ENCODE results near the gene PTPN13. TPM values are rescaled to one million over a fixed set of nuclear protein-coding genes. Genes with fewer than 3 reads are reported as not detected.
A peak's percentile ranks its signal among the peaks of the same experiment; 100 is the strongest.

Gene PTPN13, protein sequence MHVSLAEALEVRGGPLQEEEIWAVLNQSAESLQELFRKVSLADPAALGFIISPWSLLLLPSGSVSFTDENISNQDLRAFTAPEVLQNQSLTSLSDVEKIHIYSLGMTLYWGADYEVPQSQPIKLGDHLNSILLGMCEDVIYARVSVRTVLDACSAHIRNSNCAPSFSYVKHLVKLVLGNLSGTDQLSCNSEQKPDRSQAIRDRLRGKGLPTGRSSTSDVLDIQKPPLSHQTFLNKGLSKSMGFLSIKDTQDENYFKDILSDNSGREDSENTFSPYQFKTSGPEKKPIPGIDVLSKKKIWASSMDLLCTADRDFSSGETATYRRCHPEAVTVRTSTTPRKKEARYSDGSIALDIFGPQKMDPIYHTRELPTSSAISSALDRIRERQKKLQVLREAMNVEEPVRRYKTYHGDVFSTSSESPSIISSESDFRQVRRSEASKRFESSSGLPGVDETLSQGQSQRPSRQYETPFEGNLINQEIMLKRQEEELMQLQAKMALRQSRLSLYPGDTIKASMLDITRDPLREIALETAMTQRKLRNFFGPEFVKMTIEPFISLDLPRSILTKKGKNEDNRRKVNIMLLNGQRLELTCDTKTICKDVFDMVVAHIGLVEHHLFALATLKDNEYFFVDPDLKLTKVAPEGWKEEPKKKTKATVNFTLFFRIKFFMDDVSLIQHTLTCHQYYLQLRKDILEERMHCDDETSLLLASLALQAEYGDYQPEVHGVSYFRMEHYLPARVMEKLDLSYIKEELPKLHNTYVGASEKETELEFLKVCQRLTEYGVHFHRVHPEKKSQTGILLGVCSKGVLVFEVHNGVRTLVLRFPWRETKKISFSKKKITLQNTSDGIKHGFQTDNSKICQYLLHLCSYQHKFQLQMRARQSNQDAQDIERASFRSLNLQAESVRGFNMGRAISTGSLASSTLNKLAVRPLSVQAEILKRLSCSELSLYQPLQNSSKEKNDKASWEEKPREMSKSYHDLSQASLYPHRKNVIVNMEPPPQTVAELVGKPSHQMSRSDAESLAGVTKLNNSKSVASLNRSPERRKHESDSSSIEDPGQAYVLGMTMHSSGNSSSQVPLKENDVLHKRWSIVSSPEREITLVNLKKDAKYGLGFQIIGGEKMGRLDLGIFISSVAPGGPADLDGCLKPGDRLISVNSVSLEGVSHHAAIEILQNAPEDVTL (N-terminal part only)
- 10 to 100 TPM; 12.2 to 18.3 TPM for polyA plus RNA-seq

DNA sequence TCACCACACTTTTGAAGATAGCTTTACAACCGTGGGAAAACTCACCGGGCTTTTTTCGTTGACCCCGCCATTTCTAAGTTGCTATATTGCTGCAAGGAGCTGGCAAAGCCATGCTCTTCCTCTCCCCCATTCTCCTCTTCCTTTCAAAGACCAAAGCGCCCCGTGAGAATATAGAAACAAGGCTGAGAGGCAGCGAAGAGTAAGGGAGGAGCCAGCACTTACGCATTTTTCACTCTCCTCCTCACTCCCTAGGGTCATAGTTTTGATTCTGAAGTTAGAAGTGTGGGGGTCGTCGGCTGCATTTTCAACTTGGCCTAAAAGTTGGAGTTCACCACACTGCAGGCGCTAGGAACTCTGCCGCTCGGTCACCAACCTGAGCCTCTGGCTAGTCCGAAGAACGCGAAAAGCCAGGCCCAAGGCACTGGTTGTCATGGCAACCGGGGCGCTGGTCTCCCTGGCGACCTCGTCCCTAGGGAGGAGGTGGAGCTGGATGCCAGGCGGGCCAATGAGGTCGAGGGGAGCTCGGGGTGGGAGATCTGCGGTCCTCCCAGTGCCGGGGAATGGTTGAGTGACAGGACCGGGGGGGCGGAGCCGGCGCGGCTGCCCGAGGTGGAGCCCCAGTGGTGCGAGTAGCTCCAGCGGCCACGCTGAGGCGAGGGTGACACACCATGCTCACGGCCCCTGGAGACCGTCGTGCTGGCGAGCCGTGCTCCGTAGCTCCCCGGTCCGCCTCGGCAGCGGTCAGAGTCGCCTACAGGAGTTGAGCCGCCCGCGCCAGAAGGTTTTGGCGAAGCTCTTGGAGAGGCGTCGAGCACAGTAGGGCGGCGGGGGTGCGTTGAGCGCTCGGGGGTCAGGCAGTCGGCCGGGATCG, at the start of gene PTPN13:
Gene PTPN13 (plus strand): TSS at position 628 of the 871 bp plus-strand sequence. CDS start 40,942 bp downstream, outside the sequence.
- Histone ChIP-seq H3K36me3 (ENCODE audit: control insufficient read depth in 2 of 2, insufficient read depth in 2 of 2, low read length in 1 of 2) (no peaks in the 10 kb centered on the region), H3K27ac (ENCODE audit: low read depth in 2 of 2, low read length in 1 of 2) (peak within 1 kb of the TSS; percentile 87 to 97), H3K9me3 (ENCODE audit: control insufficient read depth in 2 of 2, insufficient read depth in 1 of 2, low read depth in 1 of 2, low read length in 1 of 2) (no peaks in the 10 kb centered on the region), H3K27me3 (ENCODE audit: control insufficient read depth in 1 of 2, insufficient read depth in 2 of 2, low read length in 2 of 2) (no peaks in the 10 kb centered on the region), H3K4me3 (ENCODE audit: low read depth in 1 of 2, low read length in 2 of 2) (peak within 1 kb of the TSS; percentile 82 to 86), H3K4me1 (ENCODE audit: control insufficient read depth in 2 of 2, insufficient read depth in 2 of 2, low read length in 1 of 2) (no peaks in the 10 kb centered on the region)
- WGBS, 2 donors: 1% methylated on average over 57 to 60 of the region's 60 CpGs

DNA sequence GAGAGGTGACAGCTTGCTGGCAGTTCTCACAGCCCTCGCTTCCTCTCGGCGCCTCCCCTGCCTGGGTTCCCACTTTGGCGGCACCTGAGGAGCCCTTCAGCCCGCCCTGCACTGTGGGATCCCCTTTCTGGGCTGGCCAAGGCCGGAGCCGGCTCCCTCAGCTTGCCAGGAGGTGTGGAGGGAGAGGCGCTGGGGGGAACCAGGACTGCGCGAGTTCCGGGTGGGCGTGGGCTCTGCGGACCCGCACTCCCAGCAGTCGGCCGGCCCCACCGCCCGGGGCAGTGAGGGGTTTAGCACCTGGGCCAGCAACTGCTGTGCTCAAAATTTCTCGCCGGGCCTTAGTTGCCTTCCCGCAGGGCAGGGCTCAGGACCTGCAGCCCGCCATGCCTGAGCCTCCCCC, 47.0 kb upstream of the PTPN13 start:
- H3K27ac ChIP-seq (ENCODE audit: low read depth in 2 of 2, low read length in 1 of 2): no peak overlapping the region
- peaks cover 0 to 4% of the 10 kb centered on the region in 2 donors for H3K9me3 ChIP-seq (ENCODE audit: control insufficient read depth in 2 of 2, insufficient read depth in 1 of 2, low read depth in 1 of 2, low read length in 1 of 2)
- peaks cover 0 to 2% of the 10 kb centered on the region in 2 donors for H3K4me1 ChIP-seq (ENCODE audit: control insufficient read depth in 2 of 2, insufficient read depth in 2 of 2, low read length in 1 of 2)
- H3K27me3 ChIP-seq (ENCODE audit: control insufficient read depth in 1 of 2, insufficient read depth in 2 of 2, low read length in 2 of 2): no peaks in the 10 kb centered on the region
- 91 to 98% methylated on average over 22 of the region's 22 CpGs for WGBS, 2 donors
- H3K4me3 ChIP-seq (ENCODE audit: low read depth in 1 of 2, low read length in 2 of 2): no peak overlapping the region
- no peaks in the 10 kb centered on the region for H3K36me3 ChIP-seq (ENCODE audit: control insufficient read depth in 2 of 2, insufficient read depth in 2 of 2, low read length in 1 of 2)

DNA sequence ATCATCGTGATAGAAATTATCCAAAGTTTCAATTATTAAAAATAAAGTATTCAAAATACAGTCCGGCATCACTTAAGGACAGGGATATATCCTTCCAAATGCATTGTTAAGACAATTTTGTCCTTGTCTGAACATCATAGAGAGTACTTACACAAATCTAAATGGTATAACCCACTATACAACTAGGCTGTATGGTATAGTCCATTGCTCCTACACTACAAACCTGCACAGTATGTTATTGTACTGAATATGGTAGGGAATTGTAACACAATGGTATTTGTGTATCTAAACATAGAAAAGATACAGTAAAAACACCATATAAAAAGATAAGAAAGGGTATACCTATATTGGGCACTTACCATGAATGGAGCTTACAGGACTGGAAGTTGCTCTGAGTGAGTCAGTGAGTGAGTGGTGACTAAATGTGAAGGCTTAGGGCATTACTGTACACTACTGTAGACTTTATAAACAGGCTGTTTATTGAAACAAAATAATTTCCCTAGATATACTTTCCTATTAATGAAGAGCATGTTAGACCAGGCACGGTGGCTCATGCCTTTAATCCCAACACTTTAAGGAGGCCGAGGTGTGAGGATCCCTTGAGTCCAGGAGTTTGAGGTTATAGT, 44.8 kb upstream of the PTPN13 start:
- H3K4me1 ChIP-seq (ENCODE audit: control insufficient read depth in 2 of 2, insufficient read depth in 2 of 2, low read length in 1 of 2): peaks cover 0 to 2% of the 10 kb centered on the region in 2 donors
- H3K36me3 ChIP-seq (ENCODE audit: control insufficient read depth in 2 of 2, insufficient read depth in 2 of 2, low read length in 1 of 2): no peaks in the 10 kb centered on the region
- peaks cover 0 to 4% of the 10 kb centered on the region in 2 donors for H3K9me3 ChIP-seq (ENCODE audit: control insufficient read depth in 2 of 2, insufficient read depth in 1 of 2, low read depth in 1 of 2, low read length in 1 of 2)
- no peak overlapping the region for H3K27ac ChIP-seq (ENCODE audit: low read depth in 2 of 2, low read length in 1 of 2)
- no peak overlapping the region for H3K4me3 ChIP-seq (ENCODE audit: low read depth in 1 of 2, low read length in 2 of 2)
- WGBS, 2 donors: 85 to 94% methylated on average over 4 of the region's 4 CpGs
- no peaks in the 10 kb centered on the region for H3K27me3 ChIP-seq (ENCODE audit: control insufficient read depth in 1 of 2, insufficient read depth in 2 of 2, low read length in 2 of 2)

DNA sequence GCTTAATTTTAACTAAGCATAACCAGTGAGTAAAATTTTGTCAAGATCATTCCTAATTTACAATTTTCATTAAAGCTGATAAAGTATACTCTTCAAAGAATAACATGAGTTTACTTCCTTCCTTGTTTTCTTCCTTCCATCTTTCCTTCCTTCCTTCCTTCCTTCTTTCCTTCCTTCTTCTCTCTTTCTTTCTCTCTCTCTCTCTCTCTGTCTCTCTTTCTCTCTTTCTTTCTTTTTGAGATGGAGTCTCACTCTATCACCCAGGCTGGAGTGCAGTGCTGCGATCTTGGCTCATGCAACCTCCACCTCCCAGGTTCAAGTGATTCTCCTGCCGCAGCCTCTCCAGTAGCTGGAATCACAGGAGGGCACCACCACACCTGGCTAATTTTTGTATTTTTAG, 42.7 kb upstream of the PTPN13 start:
- Histone ChIP-seq H3K9me3 (ENCODE audit: control insufficient read depth in 2 of 2, insufficient read depth in 1 of 2, low read depth in 1 of 2, low read length in 1 of 2) (peaks cover 0 to 4% of the 10 kb centered on the region in 2 donors), H3K4me1 (ENCODE audit: control insufficient read depth in 2 of 2, insufficient read depth in 2 of 2, low read length in 1 of 2) (peaks cover 0 to 2% of the 10 kb centered on the region in 2 donors), H3K4me3 (ENCODE audit: low read depth in 1 of 2, low read length in 2 of 2) (no peak overlapping the region), H3K27me3 (ENCODE audit: control insufficient read depth in 1 of 2, insufficient read depth in 2 of 2, low read length in 2 of 2) (no peaks in the 10 kb centered on the region), H3K27ac (ENCODE audit: low read depth in 2 of 2, low read length in 1 of 2) (no peak overlapping the region), H3K36me3 (ENCODE audit: control insufficient read depth in 2 of 2, insufficient read depth in 2 of 2, low read length in 1 of 2) (no peaks in the 10 kb centered on the region)
- 94 to 100% methylated on average over 2 of the region's 2 CpGs for WGBS, 2 donors

DNA sequence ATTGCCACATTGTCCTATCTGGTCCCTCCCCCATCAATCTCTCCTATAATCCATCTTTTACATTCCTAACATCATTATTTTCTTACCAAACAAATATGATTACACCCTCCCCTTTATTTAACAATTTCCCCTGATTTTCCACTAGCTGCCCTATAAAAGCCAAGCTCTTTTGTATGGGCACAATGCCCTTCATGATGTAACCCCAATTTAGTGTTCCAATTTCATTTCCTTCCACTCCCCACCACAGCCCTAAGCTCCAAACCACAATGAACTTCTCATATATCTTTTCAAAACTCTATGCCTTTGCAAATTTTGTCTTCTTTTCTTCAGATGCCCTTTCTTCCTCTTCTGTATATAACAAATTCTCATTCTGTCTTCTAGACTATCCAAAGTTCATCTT, 39.5 kb upstream of the PTPN13 start:
- no peaks in the 10 kb centered on the region for H3K36me3 ChIP-seq (ENCODE audit: control insufficient read depth in 2 of 2, insufficient read depth in 2 of 2, low read length in 1 of 2)
- no peaks in the 10 kb centered on the region for H3K27me3 ChIP-seq (ENCODE audit: control insufficient read depth in 1 of 2, insufficient read depth in 2 of 2, low read length in 2 of 2)
- H3K27ac ChIP-seq (ENCODE audit: low read depth in 2 of 2, low read length in 1 of 2): no peak overlapping the region
- no peaks in the 10 kb centered on the region for H3K9me3 ChIP-seq (ENCODE audit: control insufficient read depth in 2 of 2, insufficient read depth in 1 of 2, low read depth in 1 of 2, low read length in 1 of 2)
- H3K4me3 ChIP-seq (ENCODE audit: low read depth in 1 of 2, low read length in 2 of 2): no peak overlapping the region
- H3K4me1 ChIP-seq (ENCODE audit: control insufficient read depth in 2 of 2, insufficient read depth in 2 of 2, low read length in 1 of 2): peaks cover 0 to under 1% of the 10 kb centered on the region in 2 donors

DNA sequence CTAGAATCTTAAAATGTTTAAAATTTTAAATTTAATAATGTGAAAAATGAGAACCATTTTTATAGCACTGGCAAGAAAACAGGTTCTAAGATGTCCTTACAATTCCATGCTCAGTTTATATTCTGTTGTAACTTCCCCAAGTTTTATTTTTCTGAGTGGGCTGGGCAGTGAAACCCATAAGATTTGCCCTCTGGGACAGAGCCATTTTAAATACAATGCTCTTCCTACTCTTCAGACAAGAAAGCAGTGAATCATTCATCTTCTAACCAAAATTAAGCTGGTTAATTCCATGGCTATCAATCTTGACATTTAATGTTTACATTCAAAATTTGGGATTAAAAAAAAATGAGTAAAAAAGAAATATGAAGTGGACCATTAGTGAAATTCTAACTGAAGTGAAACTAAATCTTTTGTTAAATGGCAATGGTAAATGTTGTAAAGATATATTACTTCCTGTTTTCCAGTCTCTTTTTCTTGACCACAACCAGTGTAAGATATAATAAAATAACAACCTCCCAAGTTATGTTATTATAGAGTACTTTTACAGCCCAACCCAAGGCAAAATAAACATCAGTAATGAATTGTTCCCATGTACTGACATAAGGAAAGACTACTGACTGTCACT, 37.2 kb upstream of the PTPN13 start:
- Histone ChIP-seq H3K27me3 (ENCODE audit: control insufficient read depth in 1 of 2, insufficient read depth in 2 of 2, low read length in 2 of 2) (no peaks in the 10 kb centered on the region), H3K9me3 (ENCODE audit: control insufficient read depth in 2 of 2, insufficient read depth in 1 of 2, low read depth in 1 of 2, low read length in 1 of 2) (no peaks in the 10 kb centered on the region), H3K4me3 (ENCODE audit: low read depth in 1 of 2, low read length in 2 of 2) (no peak overlapping the region), H3K36me3 (ENCODE audit: control insufficient read depth in 2 of 2, insufficient read depth in 2 of 2, low read length in 1 of 2) (no peaks in the 10 kb centered on the region), H3K4me1 (ENCODE audit: control insufficient read depth in 2 of 2, insufficient read depth in 2 of 2, low read length in 1 of 2) (no peaks in the 10 kb centered on the region), H3K27ac (ENCODE audit: low read depth in 2 of 2, low read length in 1 of 2) (no peak overlapping the region)

DNA sequence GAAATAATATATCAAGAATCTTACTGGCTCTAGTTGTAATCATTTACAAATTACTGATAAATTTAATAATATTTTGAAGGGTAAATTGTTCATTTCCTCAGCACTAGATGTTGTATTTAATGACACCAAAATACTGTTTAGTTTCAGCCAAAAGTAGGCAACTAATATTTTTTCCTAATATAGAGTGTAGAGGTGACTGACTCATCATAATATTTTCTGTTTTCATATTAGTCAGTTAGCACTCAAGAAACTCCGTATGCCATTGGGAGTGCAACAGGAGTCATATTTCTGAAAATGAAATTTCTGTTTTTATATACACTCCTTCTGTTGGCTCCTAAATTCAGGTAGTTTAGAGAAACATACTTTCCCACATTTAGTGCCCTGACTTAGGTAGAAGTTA, 36.6 kb upstream of the PTPN13 start:
- no peaks in the 10 kb centered on the region for H3K27me3 ChIP-seq (ENCODE audit: control insufficient read depth in 1 of 2, insufficient read depth in 2 of 2, low read length in 2 of 2)
- H3K4me1 ChIP-seq (ENCODE audit: control insufficient read depth in 2 of 2, insufficient read depth in 2 of 2, low read length in 1 of 2): no peaks in the 10 kb centered on the region
- H3K36me3 ChIP-seq (ENCODE audit: control insufficient read depth in 2 of 2, insufficient read depth in 2 of 2, low read length in 1 of 2): no peaks in the 10 kb centered on the region
- no peak overlapping the region for H3K27ac ChIP-seq (ENCODE audit: low read depth in 2 of 2, low read length in 1 of 2)
- no peaks in the 10 kb centered on the region for H3K9me3 ChIP-seq (ENCODE audit: control insufficient read depth in 2 of 2, insufficient read depth in 1 of 2, low read depth in 1 of 2, low read length in 1 of 2)
- H3K4me3 ChIP-seq (ENCODE audit: low read depth in 1 of 2, low read length in 2 of 2): no peak overlapping the region
- WGBS, 2 donors: 32 to 50% methylated on average over 1 of the region's 1 CpG

DNA sequence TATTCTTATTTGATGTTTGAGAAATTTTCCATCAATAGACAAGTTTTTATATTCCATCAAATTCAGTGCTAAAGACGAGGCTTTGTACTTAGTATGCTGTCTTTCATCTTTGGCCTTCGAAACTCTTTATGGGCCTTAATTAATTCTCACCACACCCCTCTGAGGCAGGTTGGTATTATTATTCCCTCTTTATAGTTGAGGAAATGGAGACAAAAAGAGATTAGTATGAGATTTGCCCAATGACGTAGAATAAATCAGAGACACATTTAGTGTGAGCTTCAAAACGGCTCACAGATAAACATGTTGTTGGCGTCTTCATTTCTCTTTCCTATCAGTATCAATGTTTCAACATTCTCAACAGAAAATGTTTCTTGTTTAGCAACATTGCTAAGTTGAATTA, 35.9 kb upstream of the PTPN13 start:
- no peak overlapping the region for H3K27ac ChIP-seq (ENCODE audit: low read depth in 2 of 2, low read length in 1 of 2)
- WGBS, 2 donors: 65 to 73% methylated on average over 5 of the region's 5 CpGs
- no peaks in the 10 kb centered on the region for H3K27me3 ChIP-seq (ENCODE audit: control insufficient read depth in 1 of 2, insufficient read depth in 2 of 2, low read length in 2 of 2)
- H3K9me3 ChIP-seq (ENCODE audit: control insufficient read depth in 2 of 2, insufficient read depth in 1 of 2, low read depth in 1 of 2, low read length in 1 of 2): no peaks in the 10 kb centered on the region
- no peak overlapping the region for H3K4me3 ChIP-seq (ENCODE audit: low read depth in 1 of 2, low read length in 2 of 2)
- no peaks in the 10 kb centered on the region for H3K36me3 ChIP-seq (ENCODE audit: control insufficient read depth in 2 of 2, insufficient read depth in 2 of 2, low read length in 1 of 2)
- H3K4me1 ChIP-seq (ENCODE audit: control insufficient read depth in 2 of 2, insufficient read depth in 2 of 2, low read length in 1 of 2): no peaks in the 10 kb centered on the region
